MM.1S (cell line): Measurements from ENCODE around the gene SGPL1.

Experiments
- EZH2phosphoT487 ChIP-seq: fragments of 300-600 bp; sonication (generic); IDR thresholded peaks from 2 replicates; pipeline ENCODE4 v1.6.1; 2018; ENCODE audit warnings: antibody characterized with exemption, low read length
- TF ChIP-seq, protein P1 (sequence below): fragments of 300-600 bp; sonication (generic); IDR thresholded peaks from 2 replicates; pipeline ENCODE4 v1.5.1; 2016; ENCODE audit warnings: antibody characterized with exemption, low read length, mixed read lengths

DNA sequence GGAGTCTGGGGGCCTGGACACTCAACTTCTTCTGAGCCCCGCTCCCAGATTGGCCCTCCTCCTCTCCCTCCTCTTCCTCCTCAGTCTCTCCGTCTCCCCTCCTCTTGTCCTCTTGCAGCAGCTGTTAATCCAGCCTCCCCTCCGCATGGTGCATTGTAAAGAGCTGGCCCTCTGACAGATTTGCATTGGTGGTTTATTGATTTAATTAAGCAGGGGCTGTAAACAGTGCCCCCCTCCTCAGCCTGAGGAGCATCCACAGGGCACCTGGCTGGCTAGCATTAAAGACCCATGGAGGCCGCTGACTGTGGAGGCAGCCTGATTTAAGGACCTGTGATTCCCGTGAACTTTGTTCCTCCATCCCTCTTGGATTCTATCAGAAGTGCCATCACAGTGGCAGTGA, 101.5 kb downstream of the SGPL1 start:
- TF ChIP-seq, protein P1, sequence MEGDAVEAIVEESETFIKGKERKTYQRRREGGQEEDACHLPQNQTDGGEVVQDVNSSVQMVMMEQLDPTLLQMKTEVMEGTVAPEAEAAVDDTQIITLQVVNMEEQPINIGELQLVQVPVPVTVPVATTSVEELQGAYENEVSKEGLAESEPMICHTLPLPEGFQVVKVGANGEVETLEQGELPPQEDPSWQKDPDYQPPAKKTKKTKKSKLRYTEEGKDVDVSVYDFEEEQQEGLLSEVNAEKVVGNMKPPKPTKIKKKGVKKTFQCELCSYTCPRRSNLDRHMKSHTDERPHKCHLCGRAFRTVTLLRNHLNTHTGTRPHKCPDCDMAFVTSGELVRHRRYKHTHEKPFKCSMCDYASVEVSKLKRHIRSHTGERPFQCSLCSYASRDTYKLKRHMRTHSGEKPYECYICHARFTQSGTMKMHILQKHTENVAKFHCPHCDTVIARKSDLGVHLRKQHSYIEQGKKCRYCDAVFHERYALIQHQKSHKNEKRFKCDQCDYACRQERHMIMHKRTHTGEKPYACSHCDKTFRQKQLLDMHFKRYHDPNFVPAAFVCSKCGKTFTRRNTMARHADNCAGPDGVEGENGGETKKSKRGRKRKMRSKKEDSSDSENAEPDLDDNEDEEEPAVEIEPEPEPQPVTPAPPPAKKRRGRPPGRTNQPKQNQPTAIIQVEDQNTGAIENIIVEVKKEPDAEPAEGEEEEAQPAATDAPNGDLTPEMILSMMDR: no peak
- no peak for TF ChIP-seq EZH2phosphoT487
